PC-9 (cell line): ENCODE measurements around the gene CHST11.

Source experiments
- EZH2 ChIP-seq: fragments of 200-600 bp; sonication (generic); IDR thresholded peaks from 2 replicates; pipeline ENCODE4 v1.8.0; 2017; ENCODE audit warnings: antibody characterized with exemption, low read depth
- TF ChIP-seq, protein P1 (sequence below): fragments of 200-600 bp; sonication (generic); conservative IDR thresholded peaks from 2 replicates; pipeline ENCODE4 v1.6.1; 2017; ENCODE audit warnings: mixed run types, antibody characterized with exemption, mild to moderate bottlenecking, moderate library complexity

DNA sequence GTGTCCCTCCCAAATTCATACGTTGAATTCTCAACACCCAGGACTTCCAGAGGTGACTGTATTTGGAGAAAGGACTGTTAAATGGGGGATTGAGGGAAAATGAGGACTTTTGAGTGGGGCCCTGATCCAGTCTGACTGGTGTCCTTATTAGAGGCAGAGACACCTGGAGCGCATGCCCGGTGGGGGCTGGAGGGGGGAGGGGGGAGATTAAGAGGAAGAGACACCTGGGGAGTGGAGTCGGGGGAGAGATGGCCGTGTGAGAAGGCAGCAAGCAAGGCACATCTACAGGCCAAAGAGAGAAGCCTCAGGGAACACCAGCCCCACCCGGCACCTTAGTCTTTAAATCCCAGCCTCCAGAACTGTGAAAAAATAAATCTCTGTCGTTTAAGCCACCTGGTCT lies 291.6 kb downstream of the CHST11 start:
- TF ChIP-seq, protein P1, sequence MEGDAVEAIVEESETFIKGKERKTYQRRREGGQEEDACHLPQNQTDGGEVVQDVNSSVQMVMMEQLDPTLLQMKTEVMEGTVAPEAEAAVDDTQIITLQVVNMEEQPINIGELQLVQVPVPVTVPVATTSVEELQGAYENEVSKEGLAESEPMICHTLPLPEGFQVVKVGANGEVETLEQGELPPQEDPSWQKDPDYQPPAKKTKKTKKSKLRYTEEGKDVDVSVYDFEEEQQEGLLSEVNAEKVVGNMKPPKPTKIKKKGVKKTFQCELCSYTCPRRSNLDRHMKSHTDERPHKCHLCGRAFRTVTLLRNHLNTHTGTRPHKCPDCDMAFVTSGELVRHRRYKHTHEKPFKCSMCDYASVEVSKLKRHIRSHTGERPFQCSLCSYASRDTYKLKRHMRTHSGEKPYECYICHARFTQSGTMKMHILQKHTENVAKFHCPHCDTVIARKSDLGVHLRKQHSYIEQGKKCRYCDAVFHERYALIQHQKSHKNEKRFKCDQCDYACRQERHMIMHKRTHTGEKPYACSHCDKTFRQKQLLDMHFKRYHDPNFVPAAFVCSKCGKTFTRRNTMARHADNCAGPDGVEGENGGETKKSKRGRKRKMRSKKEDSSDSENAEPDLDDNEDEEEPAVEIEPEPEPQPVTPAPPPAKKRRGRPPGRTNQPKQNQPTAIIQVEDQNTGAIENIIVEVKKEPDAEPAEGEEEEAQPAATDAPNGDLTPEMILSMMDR: no peak
- TF ChIP-seq EZH2: no peak
